Panc1 (cell line): ENCODE measurements around the gene SPIB. TPM values are rescaled to one million over a fixed set of nuclear protein-coding genes. Genes with fewer than 3 reads are reported as not detected.

ENCODE experiments used
- ATAC-seq: fragments of 200-7000 bp; cut with Tn5 transposase; 2 replicates; pipeline ENCODE4 v1.9.1; 2020; ENCODE audit warnings: mild to moderate bottlenecking, moderate library complexity
- BruUV-seq: library from RNA; stranded (reverse); fragments of 400-500 nt; replicated peaks from 2 replicates; lab custom pipeline; 2021; lab: Mats Ljungman, UMichigan
- CTCF ChIA-PET: fragments of 300-600 bp; sonication (Branson Sonifier 250); formaldehyde crosslinking; loops from one replicate; lab custom pipeline; 2022; ENCODE audit warnings: antibody characterized with exemption; lab: Charles Lee
- POLR2A ChIA-PET: fragments of 300-600 bp; sonication (Branson Sonifier 250); formaldehyde crosslinking; loops from one replicate; lab custom pipeline; 2022; ENCODE audit warnings: antibody characterized with exemption; lab: Charles Lee
- DNase-seq: peaks from one replicate; pipeline ENCODE4 v3.0.0-alpha.2; 2010; ENCODE audit warnings: low read depth, low spot score
- H3K27ac ChIP-seq: 2 replicates; pipeline ENCODE4 v1.5.1; 2011; ENCODE audit warnings: mild to moderate bottlenecking, low read length, inconsistent platforms
- H3K27me3 ChIP-seq: fragments of 200-500 bp; sonication (Bioruptor generic); 2 replicates; pipeline ENCODE4 v1.6.0; 2014; ENCODE audit warnings: low read length, inconsistent platforms; ENCODE audit not compliant: control insufficient read depth, insufficient read depth
- H3K36me3 ChIP-seq: fragments of 200-500 bp; sonication (Bioruptor generic); 2 replicates; pipeline ENCODE4 v1.5.1; 2014; ENCODE audit warnings: inconsistent platforms, mild to moderate bottlenecking, low read length, moderate library complexity; ENCODE audit not compliant: control insufficient read depth, insufficient read depth
- H3K4me1 ChIP-seq: 2 replicates; pipeline ENCODE4 v1.5.1; 2011; ENCODE audit warnings: inconsistent platforms, mild to moderate bottlenecking, low read length, moderate library complexity; ENCODE audit not compliant: control insufficient read depth, insufficient read depth
- H3K4me3 ChIP-seq, 2 experiments: 2 replicates each; pipeline ENCODE4 v1.5.1; 2011 to 2012; ENCODE audit warnings: low read depth in 2 of 2, low read length in 2 of 2, mild to moderate bottlenecking in 2 of 2, inconsistent platforms in 1 of 2, moderate library complexity in 1 of 2
- H3K9me3 ChIP-seq: fragments of 200-500 bp; sonication (Bioruptor generic); 2 replicates; pipeline ENCODE4 v1.5.1; 2014; ENCODE audit warnings: low read depth, mild to moderate bottlenecking, inconsistent platforms, low read length, moderate library complexity; ENCODE audit not compliant: control insufficient read depth, insufficient read depth
- POLR2AphosphoS5 ChIP-seq: IDR thresholded peaks from 2 replicates; pipeline ENCODE4 v1.6.1; 2012; ENCODE audit warnings: mild to moderate bottlenecking, low read depth, low read length, moderate library complexity
- SIN3A ChIP-seq: IDR thresholded peaks from 2 replicates; pipeline ENCODE4 v1.6.1; 2012; ENCODE audit warnings: low read depth, mild to moderate bottlenecking, low read length, moderate library complexity, borderline replicate concordance; ENCODE audit not compliant: insufficient read depth
- TCF7L2 ChIP-seq: IDR thresholded peaks from 2 replicates; pipeline ENCODE4 v1.6.1; 2011; ENCODE audit warnings: mild to moderate bottlenecking, low read depth, low read length, inconsistent platforms
- in situ Hi-C: cut with HindIII; loops from 2 replicates; pipeline ENCODE4 v1.10.0; 2016; ENCODE audit warnings: low sequenced_read_pairs, low pct_unique_long_range_greater_than_20kb
- intact Hi-C: fragments of 100-400 bp; cut with micrococcal nuclease; formaldehyde crosslinking; loops from one replicate; pipeline ENCODE4 v1.10.0; 2022; ENCODE audit not compliant: unreplicated experiment
- total RNA-seq: library from RNA; stranded (reverse); gene quantifications from one replicate; pipeline ENCODE4 v1.2.1, GENCODE V29; 2021; ENCODE audit not compliant: unreplicated experiment
- TF ChIP-seq, protein P1 (sequence below): fragments of 450-650 bp; IDR thresholded peaks from 2 replicates; pipeline ENCODE4 v1.5.1; 2017; ENCODE audit warnings: mild to moderate bottlenecking
- TF ChIP-seq, protein P2 (sequence below), 2 experiments: IDR thresholded peaks; 2 replicates each; pipeline ENCODE4 v1.6.1; 2011 to 2012; ENCODE audit warnings: low read depth in 2 of 2, control low read depth in 1 of 2, low read length in 1 of 2, mild to moderate bottlenecking in 1 of 2, moderate library complexity in 1 of 2; ENCODE audit not compliant: insufficient read depth in 1 of 2

The SPIB gene
- total RNA-seq, 1 experiment from 2014 or later: not detected

DNA sequence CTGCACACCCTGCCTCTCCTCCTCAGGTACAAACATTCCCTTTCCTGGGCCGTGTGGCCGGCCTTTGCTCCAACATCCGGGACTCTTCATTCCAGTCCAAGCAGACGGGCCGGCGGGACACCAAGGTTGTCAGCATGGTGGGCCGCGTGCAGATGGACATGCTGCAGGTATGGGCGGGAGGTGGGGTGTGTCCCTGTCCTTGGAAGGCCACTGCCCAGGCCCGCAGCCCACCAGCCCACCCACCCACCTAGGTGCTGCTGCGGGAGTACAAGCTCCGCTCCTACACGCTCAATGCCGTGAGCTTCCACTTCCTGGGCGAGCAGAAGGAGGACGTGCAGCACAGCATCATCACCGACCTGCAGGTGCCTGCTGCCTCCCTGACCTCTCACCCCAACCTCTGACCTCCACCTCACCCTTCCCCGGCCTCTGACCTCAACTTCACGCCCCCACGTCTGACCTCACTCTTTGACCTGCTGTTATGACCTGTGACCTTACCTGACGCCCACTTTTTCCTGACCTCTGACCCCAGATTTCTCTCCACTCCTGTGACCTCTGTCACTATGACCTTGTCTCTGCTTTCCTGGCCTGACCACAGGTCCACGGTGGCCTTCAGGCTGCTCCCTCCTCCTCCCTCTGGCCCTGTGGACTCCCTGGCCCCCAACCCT lies 12.4 kb upstream of the SPIB start:
- ATAC-seq (no peak), DNase-seq (no peak)
- H3K27ac ChIP-seq: no peak overlapping the region
- H3K4me3 ChIP-seq: no peak overlapping the region
- TF ChIP-seq SIN3A: no peak
- TF ChIP-seq, protein P1, sequence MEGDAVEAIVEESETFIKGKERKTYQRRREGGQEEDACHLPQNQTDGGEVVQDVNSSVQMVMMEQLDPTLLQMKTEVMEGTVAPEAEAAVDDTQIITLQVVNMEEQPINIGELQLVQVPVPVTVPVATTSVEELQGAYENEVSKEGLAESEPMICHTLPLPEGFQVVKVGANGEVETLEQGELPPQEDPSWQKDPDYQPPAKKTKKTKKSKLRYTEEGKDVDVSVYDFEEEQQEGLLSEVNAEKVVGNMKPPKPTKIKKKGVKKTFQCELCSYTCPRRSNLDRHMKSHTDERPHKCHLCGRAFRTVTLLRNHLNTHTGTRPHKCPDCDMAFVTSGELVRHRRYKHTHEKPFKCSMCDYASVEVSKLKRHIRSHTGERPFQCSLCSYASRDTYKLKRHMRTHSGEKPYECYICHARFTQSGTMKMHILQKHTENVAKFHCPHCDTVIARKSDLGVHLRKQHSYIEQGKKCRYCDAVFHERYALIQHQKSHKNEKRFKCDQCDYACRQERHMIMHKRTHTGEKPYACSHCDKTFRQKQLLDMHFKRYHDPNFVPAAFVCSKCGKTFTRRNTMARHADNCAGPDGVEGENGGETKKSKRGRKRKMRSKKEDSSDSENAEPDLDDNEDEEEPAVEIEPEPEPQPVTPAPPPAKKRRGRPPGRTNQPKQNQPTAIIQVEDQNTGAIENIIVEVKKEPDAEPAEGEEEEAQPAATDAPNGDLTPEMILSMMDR: no peak
- TF ChIP-seq POLR2AphosphoS5: no peak
- TF ChIP-seq, protein P2, sequence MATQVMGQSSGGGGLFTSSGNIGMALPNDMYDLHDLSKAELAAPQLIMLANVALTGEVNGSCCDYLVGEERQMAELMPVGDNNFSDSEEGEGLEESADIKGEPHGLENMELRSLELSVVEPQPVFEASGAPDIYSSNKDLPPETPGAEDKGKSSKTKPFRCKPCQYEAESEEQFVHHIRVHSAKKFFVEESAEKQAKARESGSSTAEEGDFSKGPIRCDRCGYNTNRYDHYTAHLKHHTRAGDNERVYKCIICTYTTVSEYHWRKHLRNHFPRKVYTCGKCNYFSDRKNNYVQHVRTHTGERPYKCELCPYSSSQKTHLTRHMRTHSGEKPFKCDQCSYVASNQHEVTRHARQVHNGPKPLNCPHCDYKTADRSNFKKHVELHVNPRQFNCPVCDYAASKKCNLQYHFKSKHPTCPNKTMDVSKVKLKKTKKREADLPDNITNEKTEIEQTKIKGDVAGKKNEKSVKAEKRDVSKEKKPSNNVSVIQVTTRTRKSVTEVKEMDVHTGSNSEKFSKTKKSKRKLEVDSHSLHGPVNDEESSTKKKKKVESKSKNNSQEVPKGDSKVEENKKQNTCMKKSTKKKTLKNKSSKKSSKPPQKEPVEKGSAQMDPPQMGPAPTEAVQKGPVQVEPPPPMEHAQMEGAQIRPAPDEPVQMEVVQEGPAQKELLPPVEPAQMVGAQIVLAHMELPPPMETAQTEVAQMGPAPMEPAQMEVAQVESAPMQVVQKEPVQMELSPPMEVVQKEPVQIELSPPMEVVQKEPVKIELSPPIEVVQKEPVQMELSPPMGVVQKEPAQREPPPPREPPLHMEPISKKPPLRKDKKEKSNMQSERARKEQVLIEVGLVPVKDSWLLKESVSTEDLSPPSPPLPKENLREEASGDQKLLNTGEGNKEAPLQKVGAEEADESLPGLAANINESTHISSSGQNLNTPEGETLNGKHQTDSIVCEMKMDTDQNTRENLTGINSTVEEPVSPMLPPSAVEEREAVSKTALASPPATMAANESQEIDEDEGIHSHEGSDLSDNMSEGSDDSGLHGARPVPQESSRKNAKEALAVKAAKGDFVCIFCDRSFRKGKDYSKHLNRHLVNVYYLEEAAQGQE (IDR thresholded peaks at IDR 0.05; ENCODE audit: insufficient read depth in 1 of 2, low read depth in 2 of 2, low read length in 1 of 2): no peak
- no peak for TF ChIP-seq TCF7L2
- in situ Hi-C loops (no loop called here), intact Hi-C loops (no loop called here)
- H3K36me3 ChIP-seq: no peaks in the 10 kb centered on the region
- H3K4me1 ChIP-seq: no peaks in the 10 kb centered on the region
- no peaks in the 10 kb centered on the region for H3K27me3 ChIP-seq
- no peaks in the 10 kb centered on the region for H3K9me3 ChIP-seq
- ChIA-PET POLR2A (no interaction called here), CTCF (no interaction called here)
- BruUV-seq: no TSS peak

DNA sequence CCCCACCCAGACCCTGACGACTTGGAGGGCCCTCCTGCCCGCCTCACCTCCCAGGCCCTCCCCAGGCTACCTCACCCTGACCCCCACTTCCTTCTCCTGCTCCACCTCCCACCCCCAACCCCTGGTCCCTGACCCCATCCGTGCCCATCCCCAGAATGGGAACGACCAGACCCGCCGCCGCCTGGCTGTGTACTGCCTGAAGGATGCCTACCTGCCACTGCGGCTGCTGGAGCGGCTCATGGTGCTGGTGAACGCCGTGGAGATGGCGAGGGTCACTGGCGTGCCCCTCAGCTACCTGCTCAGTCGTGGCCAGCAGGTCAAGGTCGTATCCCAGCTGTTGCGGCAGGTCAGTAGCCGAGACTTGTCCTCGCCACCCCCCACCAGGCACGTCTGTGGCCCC lies 11.9 kb upstream of the SPIB start:
- Histone ChIP-seq H3K4me1 (no peaks in the 10 kb centered on the region), H3K27ac (no peak overlapping the region), H3K9me3 (no peaks in the 10 kb centered on the region), H3K4me3 (no peak overlapping the region), H3K36me3 (no peaks in the 10 kb centered on the region), H3K27me3 (no peaks in the 10 kb centered on the region)
- CTCF ChIA-PET: interaction anchor here (0.7 kb wide), 1 partner anchor 72 kb away, joined by 10 read pairs; no protein-coding TSS in a partner anchor
- DNase-seq (no peak), ATAC-seq (no peak)
- no TSS peak for BruUV-seq
- no peak for TF ChIP-seq POLR2AphosphoS5
- TF ChIP-seq, protein P2 (IDR thresholded peaks at IDR 0.05; ENCODE audit: insufficient read depth in 1 of 2, low read depth in 2 of 2, low read length in 1 of 2): no peak
- TF ChIP-seq, protein P1: no peak
- no peak for TF ChIP-seq TCF7L2
- no peak for TF ChIP-seq SIN3A
- intact Hi-C loops: no loop called here
- in situ Hi-C loops: no loop called here
- POLR2A ChIA-PET: no interaction called here
